ENCODE data around the gene UBC.

The UBC gene

DNA sequence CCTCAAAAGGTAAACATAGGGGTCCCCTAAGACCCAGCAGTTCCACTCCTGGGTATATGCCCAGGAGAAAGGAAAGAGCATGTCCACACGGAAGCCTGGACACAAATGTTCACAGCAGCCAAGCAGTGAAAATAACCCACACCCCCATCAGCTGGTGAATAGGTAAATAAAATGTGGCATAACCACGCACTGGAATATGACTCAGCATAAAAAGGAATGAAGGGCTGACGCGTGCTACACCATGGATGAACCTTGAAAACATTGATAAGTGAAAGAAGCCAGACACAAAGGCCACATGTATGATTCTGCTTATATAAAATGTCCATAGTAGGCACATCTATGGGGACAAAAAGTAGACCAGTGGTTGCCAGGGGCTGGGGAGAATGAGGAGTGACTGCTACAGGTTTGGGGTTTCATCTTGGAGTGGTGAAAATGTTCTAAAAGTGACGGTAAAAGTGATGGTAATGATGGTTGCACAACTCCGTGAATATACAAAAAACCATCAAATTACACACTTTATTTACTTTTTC lies 47.0 kb downstream of the UBC start:
- Histone ChIP-seq H3K36me3 (ENCODE audit: control insufficient read depth, insufficient read depth, low read length) (no peaks in the 10 kb centered on the region), H3K4me3 (replicated peaks; ENCODE audit: low read depth, low read length) (no peak overlapping the region), H3K27me3 (replicated peaks; ENCODE audit: control insufficient read depth, insufficient read depth, low read length) (no peaks in the 10 kb centered on the region)
- TF ChIP-seq, protein P1, sequence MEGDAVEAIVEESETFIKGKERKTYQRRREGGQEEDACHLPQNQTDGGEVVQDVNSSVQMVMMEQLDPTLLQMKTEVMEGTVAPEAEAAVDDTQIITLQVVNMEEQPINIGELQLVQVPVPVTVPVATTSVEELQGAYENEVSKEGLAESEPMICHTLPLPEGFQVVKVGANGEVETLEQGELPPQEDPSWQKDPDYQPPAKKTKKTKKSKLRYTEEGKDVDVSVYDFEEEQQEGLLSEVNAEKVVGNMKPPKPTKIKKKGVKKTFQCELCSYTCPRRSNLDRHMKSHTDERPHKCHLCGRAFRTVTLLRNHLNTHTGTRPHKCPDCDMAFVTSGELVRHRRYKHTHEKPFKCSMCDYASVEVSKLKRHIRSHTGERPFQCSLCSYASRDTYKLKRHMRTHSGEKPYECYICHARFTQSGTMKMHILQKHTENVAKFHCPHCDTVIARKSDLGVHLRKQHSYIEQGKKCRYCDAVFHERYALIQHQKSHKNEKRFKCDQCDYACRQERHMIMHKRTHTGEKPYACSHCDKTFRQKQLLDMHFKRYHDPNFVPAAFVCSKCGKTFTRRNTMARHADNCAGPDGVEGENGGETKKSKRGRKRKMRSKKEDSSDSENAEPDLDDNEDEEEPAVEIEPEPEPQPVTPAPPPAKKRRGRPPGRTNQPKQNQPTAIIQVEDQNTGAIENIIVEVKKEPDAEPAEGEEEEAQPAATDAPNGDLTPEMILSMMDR (IDR thresholded peaks at IDR 0.05; ENCODE audit: insufficient read depth, low read length, poor library complexity, severe bottlenecking), result no peak
- no peak for DNase-seq (ENCODE audit: extremely low read depth, insufficient read length)

DNA sequence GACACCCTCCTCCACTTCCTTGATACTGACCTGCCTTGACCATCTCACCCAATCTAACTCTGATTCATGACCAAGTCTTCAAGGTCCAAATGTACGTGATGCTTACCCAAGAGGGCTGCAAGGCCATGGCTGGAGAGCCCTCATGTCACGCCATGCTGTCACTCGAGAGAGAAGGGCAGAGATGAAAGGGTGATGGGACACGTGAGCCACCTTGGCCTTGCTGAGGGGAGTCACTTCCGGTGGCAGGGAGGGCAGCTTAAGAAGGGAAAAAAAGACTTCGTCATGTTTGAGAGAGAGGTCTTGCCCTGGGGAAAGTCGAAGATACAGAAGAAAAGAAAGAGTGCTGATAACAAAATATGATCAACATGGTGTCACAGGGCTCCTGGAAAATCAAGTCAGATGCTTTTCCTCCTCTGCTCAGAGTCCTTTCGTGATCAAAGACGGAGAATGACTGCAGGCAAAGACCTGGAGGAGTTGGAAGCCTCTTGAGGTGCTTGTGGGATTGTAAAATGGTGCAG lies 47.5 kb downstream of the UBC start:
- H3K4me3 ChIP-seq (replicated peaks; ENCODE audit: low read depth, low read length), result no peak overlapping the region
- no peaks in the 10 kb centered on the region for H3K27me3 ChIP-seq (replicated peaks; ENCODE audit: control insufficient read depth, insufficient read depth, low read length)

DNA sequence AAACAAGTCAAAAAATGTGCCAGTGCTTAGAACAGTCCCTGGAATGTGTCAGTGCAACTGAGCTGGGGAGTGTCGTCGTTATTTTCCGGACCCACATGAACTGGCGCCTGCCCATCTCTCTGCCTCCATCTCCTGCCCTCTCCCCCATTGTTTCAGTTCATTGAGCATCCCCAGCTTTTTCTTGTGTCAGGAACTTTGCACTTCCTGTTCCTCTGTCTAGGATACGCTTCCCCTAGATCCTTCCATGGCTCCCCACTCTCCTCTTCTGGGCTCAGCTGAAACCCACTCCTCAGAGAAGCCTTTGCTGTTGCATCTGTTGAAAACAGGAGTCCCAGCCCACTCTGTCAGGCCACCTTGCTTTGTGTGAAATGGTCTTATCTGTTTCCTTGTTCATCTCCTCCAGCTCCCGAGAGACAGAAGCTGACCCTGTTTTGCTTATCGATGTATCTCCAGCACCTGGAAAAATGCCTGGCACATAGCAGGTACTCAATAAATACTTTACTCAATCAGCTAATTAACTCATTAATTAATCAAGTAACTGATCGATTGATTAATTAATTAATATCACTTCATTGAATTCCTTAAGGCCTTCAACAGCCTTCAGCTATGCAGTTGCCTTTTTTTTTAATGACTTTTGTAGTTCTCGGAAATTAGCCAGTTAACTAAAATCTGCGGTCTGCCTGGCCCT lies 48.1 kb downstream of the UBC start:
- TF ChIP-seq, protein P1 (IDR thresholded peaks at IDR 0.05; ENCODE audit: insufficient read depth, low read length, poor library complexity, severe bottlenecking), result no peak
- no peak for DNase-seq (ENCODE audit: extremely low read depth, insufficient read length)
- H3K36me3 ChIP-seq (ENCODE audit: control insufficient read depth, insufficient read depth, low read length), result no peaks in the 10 kb centered on the region
- H3K27me3 ChIP-seq (replicated peaks; ENCODE audit: control insufficient read depth, insufficient read depth, low read length), result no peaks in the 10 kb centered on the region
- H3K4me3 ChIP-seq (replicated peaks; ENCODE audit: low read depth, low read length), result no peak overlapping the region

More for the DNA sequence above, 47.5 kb downstream of the UBC start:
- TF ChIP-seq, protein P1 (IDR thresholded peaks at IDR 0.05; ENCODE audit: insufficient read depth, low read length, poor library complexity, severe bottlenecking), result no peak
- no peak for DNase-seq (ENCODE audit: extremely low read depth, insufficient read length)
- no peaks in the 10 kb centered on the region for H3K36me3 ChIP-seq (ENCODE audit: control insufficient read depth, insufficient read depth, low read length)

DNA sequence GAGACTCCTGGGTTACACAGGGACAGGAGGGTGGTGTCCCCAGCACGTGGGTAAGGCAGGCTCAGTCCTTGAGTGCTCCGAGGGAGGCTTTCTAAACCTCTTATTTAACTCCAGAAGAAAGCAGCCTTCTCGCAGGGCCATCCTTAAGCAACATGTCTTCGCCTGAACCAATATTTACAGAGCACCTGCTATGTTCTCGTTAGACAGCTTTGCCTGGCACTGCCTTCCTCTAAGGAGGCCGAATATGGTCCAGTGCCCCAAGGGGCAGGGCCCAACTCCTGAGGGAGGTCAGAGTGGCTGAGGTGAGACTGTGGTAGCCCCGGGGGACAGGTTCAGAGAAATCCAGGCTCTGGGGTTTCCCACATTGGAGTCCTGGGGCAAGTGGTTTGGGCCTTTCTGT lies 48.7 kb downstream of the UBC start:
- no peaks in the 10 kb centered on the region for H3K36me3 ChIP-seq (ENCODE audit: control insufficient read depth, insufficient read depth, low read length)
- H3K4me3 ChIP-seq (replicated peaks; ENCODE audit: low read depth, low read length), result no peak overlapping the region
- no peak for DNase-seq (ENCODE audit: extremely low read depth, insufficient read length)
- no peaks in the 10 kb centered on the region for H3K27me3 ChIP-seq (replicated peaks; ENCODE audit: control insufficient read depth, insufficient read depth, low read length)
- TF ChIP-seq, protein P1 (IDR thresholded peaks at IDR 0.05; ENCODE audit: insufficient read depth, low read length, poor library complexity, severe bottlenecking), result no peak

DNA sequence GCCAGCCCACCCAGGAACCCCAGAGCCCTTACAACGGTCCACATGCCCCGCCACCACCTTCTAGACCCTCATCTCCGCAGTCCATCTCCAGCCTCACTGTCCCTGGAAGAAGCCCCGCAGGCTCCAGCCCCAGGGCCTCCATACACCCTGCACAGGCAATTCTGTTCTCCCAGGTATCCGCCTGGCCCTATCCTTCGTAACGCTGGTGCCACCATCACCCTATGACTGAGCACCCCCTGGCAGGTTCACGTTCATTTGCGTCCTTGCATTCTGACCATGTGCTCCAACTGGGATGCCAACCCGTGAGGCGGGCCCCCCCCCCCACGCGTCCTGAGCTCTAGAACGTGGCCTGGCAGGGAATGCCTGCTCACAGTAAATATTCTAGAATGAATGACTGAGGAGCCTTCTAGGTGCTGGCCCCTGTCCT lies 50.1 kb downstream of the UBC start:
- peaks cover 6% of the 10 kb centered on the region for H3K36me3 ChIP-seq (ENCODE audit: control insufficient read depth, insufficient read depth, low read length)
- H3K4me3 ChIP-seq (replicated peaks; ENCODE audit: low read depth, low read length), result peak overlapping the region; percentile 40
- DNase-seq (ENCODE audit: extremely low read depth, insufficient read length), result no peak
- TF ChIP-seq, protein P1 (IDR thresholded peaks at IDR 0.05; ENCODE audit: insufficient read depth, low read length, poor library complexity, severe bottlenecking), result no peak
- no peaks in the 10 kb centered on the region for H3K27me3 ChIP-seq (replicated peaks; ENCODE audit: control insufficient read depth, insufficient read depth, low read length)

Data from GM06990 (cell line).